ENCODE data around the gene RHOT2.

DNA sequence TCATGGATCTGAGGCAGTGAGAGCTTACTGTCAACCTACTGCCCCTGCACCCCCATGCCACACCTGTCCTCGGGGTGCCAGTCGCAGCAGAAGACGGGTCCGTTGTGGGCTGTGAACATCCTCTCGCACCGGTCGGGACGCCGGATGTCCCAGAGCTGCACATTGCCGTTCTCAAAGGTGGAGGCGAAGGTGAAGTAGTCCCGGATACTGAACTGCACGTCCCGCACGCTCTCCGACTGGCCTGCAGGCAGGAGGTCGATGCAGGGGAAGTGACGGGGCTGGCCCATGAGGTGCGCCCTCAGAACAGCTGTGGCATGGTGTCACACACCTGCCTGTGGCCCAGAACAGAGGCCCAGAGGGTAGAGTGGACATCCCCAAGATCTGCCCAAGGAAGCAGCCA is 19.6 kb downstream of the RHOT2 start:
- TF ChIP-seq, protein P1, sequence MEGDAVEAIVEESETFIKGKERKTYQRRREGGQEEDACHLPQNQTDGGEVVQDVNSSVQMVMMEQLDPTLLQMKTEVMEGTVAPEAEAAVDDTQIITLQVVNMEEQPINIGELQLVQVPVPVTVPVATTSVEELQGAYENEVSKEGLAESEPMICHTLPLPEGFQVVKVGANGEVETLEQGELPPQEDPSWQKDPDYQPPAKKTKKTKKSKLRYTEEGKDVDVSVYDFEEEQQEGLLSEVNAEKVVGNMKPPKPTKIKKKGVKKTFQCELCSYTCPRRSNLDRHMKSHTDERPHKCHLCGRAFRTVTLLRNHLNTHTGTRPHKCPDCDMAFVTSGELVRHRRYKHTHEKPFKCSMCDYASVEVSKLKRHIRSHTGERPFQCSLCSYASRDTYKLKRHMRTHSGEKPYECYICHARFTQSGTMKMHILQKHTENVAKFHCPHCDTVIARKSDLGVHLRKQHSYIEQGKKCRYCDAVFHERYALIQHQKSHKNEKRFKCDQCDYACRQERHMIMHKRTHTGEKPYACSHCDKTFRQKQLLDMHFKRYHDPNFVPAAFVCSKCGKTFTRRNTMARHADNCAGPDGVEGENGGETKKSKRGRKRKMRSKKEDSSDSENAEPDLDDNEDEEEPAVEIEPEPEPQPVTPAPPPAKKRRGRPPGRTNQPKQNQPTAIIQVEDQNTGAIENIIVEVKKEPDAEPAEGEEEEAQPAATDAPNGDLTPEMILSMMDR (IDR thresholded peaks at IDR 0.05): no peak
- no peak for TF ChIP-seq ZFX (IDR thresholded peaks at IDR 0.05; ENCODE audit: borderline replicate concordance)

Measured in 22Rv1 (cell line).